Smooth muscle cell (in vitro differentiated cells): ENCODE measurements around the gene CRADD. TPM values are rescaled to one million over a fixed set of nuclear protein-coding genes. Genes with fewer than 3 reads are reported as not detected.
A peak's percentile ranks its signal among the peaks of the same experiment; 100 is the strongest.

Source experiments
- DNase-seq: peaks from one replicate; lab custom pipeline; 2025; ENCODE audit not compliant: unreplicated experiment; lab: John Stamatoyannopoulos, UW
- H2AFZ ChIP-seq: fragments of 200-600 bp; sonication (generic); 2 replicates; pipeline ENCODE4 v1.6.0; 2016; ENCODE audit warnings: antibody characterized with exemption, low read depth, mild to moderate bottlenecking
- H3F3A ChIP-seq: fragments of 200-600 bp; sonication (generic); 2 replicates; pipeline ENCODE4 v1.6.0; 2017; ENCODE audit warnings: antibody characterized with exemption, low read depth
- H3K27ac ChIP-seq: fragments of 200-600 bp; sonication (generic); 2 replicates; pipeline ENCODE4 v1.5.1; 2016; ENCODE audit warnings: low read depth, mild to moderate bottlenecking
- H3K27me3 ChIP-seq: fragments of 200-600 bp; sonication (generic); 2 replicates; pipeline ENCODE4 v1.6.1; 2016; ENCODE audit warnings: low read depth, mild to moderate bottlenecking
- H3K36me3 ChIP-seq: fragments of 200-600 bp; sonication (generic); 2 replicates; pipeline ENCODE4 v1.5.1; 2016; ENCODE audit warnings: low read depth
- H3K4me1 ChIP-seq: fragments of 200-600 bp; sonication (generic); 2 replicates; pipeline ENCODE4 v1.5.1; 2016; ENCODE audit warnings: low read depth
- H3K4me2 ChIP-seq: fragments of 200-600 bp; sonication (generic); 2 replicates; pipeline ENCODE4 v1.6.0; 2016; ENCODE audit warnings: mild to moderate bottlenecking
- H3K4me3 ChIP-seq: fragments of 200-600 bp; sonication (generic); 2 replicates; pipeline ENCODE4 v1.5.1; 2016; ENCODE audit warnings: mild to moderate bottlenecking
- H3K79me2 ChIP-seq: fragments of 200-600 bp; sonication (generic); 2 replicates; pipeline ENCODE4 v1.6.0; 2016; ENCODE audit warnings: low read depth, mild to moderate bottlenecking
- H3K9ac ChIP-seq: fragments of 200-600 bp; sonication (generic); 2 replicates; pipeline ENCODE4 v1.6.0; 2016; ENCODE audit warnings: low read depth
- H3K9me3 ChIP-seq: fragments of 200-600 bp; sonication (generic); replicated peaks from 2 replicates; pipeline ENCODE4 v1.5.1; 2016; ENCODE audit warnings: low read depth
- H4K20me1 ChIP-seq: fragments of 200-600 bp; sonication (generic); 2 replicates; pipeline ENCODE4 v1.6.0; 2016; ENCODE audit warnings: low read depth
- CTCF ChIP-seq: fragments of 200-600 bp; sonication (generic); IDR thresholded peaks from 2 replicates; pipeline ENCODE4 v1.5.1; 2017; ENCODE audit warnings: borderline replicate concordance, mild to moderate bottlenecking, antibody characterized with exemption; ENCODE audit not compliant: insufficient read depth, poor library complexity, severe bottlenecking
- WGBS: methylation state at CpG from one replicate; pipeline ENCODE4 v1.1.7; 2016; ENCODE audit warnings: low lambda C conversion rate; 5-methylcytosine and 5-hydroxymethylcytosine counted together
- polyA plus RNA-seq: library from polyadenylated mRNA; unstranded; fragments of >200 nt; fragmentation: Nextera tagmentation; extraction: Ambion mirVana; gene quantifications from 2 replicates; pipeline ENCODE4 v1.2.1, GENCODE V29; 2016
- total RNA-seq: library from RNA; depleted of rRNA; stranded (reverse); fragments of >200 nt; gene quantifications from 2 replicates; pipeline ENCODE4 v1.2.3, GENCODE V29; 2014

The CRADD gene
- total and polyA plus RNA-seq, 2 experiments from 2014 or later = 10.7 to 28.6 TPM

- DNase-seq = no peak
- H3K4me2 ChIP-seq = no peak overlapping the region
- no peak overlapping the region for H2AFZ ChIP-seq
- no peak overlapping the region for H3K4me3 ChIP-seq
- H3K27me3 ChIP-seq = no peaks in the 10 kb centered on the region
- H3K9ac ChIP-seq = no peak overlapping the region
- peaks cover 14% of the 10 kb centered on the region for H3K4me1 ChIP-seq
- no peaks in the 10 kb centered on the region for H3K9me3 ChIP-seq
- H3K36me3 ChIP-seq = no peaks in the 10 kb centered on the region
- H3K27ac ChIP-seq = no peak overlapping the region
- H4K20me1 ChIP-seq = no peaks in the 10 kb centered on the region
- no peaks in the 10 kb centered on the region for H3F3A ChIP-seq
- WGBS = 93% methylated on average over 8 of the region's 8 CpGs
- TF ChIP-seq CTCF = no peak
- H3K79me2 ChIP-seq = peaks cover 3% of the 10 kb centered on the region
Measured at GRCh38 chr12:93679308-93679925, 2.2 kb downstream of the CRADD start.

- H3K36me3 ChIP-seq = no peaks in the 10 kb centered on the region
- H3K9ac ChIP-seq = no peak overlapping the region
- no peak overlapping the region for H3K27ac ChIP-seq
- 95% methylated on average over 2 of the region's 2 CpGs for WGBS
- TF ChIP-seq CTCF = no peak
- H3K4me1 ChIP-seq = peaks cover 14% of the 10 kb centered on the region
- H3K4me3 ChIP-seq = no peak overlapping the region
- H3K9me3 ChIP-seq = no peaks in the 10 kb centered on the region
- no peak overlapping the region for H3K4me2 ChIP-seq
- H3K27me3 ChIP-seq = no peaks in the 10 kb centered on the region
- no peaks in the 10 kb centered on the region for H4K20me1 ChIP-seq
- peaks cover 3% of the 10 kb centered on the region for H3K79me2 ChIP-seq
- no peaks in the 10 kb centered on the region for H3F3A ChIP-seq
- H2AFZ ChIP-seq = no peak overlapping the region
- no peak for DNase-seq
Measured at GRCh38 chr12:93680006-93680405, 2.8 kb downstream of the CRADD start.

GRCh38 chr12:93682846-93683261, 5.7 kb downstream of the CRADD start:
- WGBS = 25% methylated on average over 5 of the region's 5 CpGs
- Histone ChIP-seq H3K27ac (no peak overlapping the region), H3K36me3 (no peaks in the 10 kb centered on the region), H3K4me3 (no peak overlapping the region), H3K4me1 (peaks cover 9% of the 10 kb centered on the region), H4K20me1 (no peaks in the 10 kb centered on the region), H3K79me2 (peaks cover 3% of the 10 kb centered on the region), H3F3A (no peaks in the 10 kb centered on the region), H3K4me2 (no peak overlapping the region), H3K27me3 (no peaks in the 10 kb centered on the region), H3K9ac (no peak overlapping the region), H3K9me3 (no peaks in the 10 kb centered on the region), H2AFZ (peak overlapping the region; percentile 63)
- DNase-seq = no peak
- no peak for TF ChIP-seq CTCF

- 93% methylated on average over 5 of the region's 5 CpGs for WGBS
- peak overlapping the region; percentile 63 for H2AFZ ChIP-seq
Measured at GRCh38 chr12:93683410-93683809, 6.2 kb downstream of the CRADD start.

More at GRCh38 chr12:93683410-93683809, 6.2 kb downstream of the CRADD start:
- H3K9ac ChIP-seq = no peak overlapping the region
- no peak for DNase-seq
- no peaks in the 10 kb centered on the region for H3K36me3 ChIP-seq
- no peak overlapping the region for H3K4me2 ChIP-seq
- H3K9me3 ChIP-seq = no peaks in the 10 kb centered on the region
- no peak overlapping the region for H3K4me3 ChIP-seq
- H3K79me2 ChIP-seq = peaks cover 3% of the 10 kb centered on the region
- no peaks in the 10 kb centered on the region for H3K27me3 ChIP-seq
- H3K4me1 ChIP-seq = peaks cover 3% of the 10 kb centered on the region
- no peak for TF ChIP-seq CTCF
- H3K27ac ChIP-seq = no peak overlapping the region
- no peaks in the 10 kb centered on the region for H3F3A ChIP-seq
- H4K20me1 ChIP-seq = no peaks in the 10 kb centered on the region
